Stimulated activated CD4-positive, alpha-beta T cell treated with anti-CD3 and anti-CD28 coated beads, Interleukin-12 subunit alpha, Interleukin-12 subunit beta, amount 100 ng/mL, for 48 hours (primary cell): ENCODE data around the gene KLHL6.
"Not testable (repeated sequence)": the region's sequence is repeated elsewhere in the genome, so short reads cannot be mapped to it uniquely, and the experiment has no call there.

ENCODE experiments used
- DNase-seq, 3 donors: peaks; one replicate each; pipeline ENCODE4 v3.0.0-alpha.2; 2020; ENCODE audit warnings: low read depth in 2 of 3, low spot score in 1 of 3

KLHL6 gene

DNA sequence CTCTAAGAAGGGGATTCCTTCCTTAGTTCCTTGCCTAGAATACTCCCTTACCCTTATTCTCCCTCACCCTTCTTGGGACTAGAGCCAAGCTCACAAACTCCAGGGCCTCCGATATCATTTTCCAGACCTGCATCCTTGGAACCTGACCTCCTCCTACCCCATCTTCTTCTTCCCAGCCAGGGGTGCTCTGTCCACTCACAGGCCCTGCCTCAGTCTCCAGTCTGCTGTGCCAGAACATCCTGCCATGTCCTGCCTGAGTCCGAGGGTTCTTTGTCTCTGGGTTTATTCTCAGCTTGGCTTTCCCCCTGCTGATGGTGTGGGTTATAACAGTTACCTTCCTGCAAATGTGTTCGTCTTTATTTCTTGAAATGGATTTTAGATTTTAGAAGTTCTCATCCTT lies 67.2 kb downstream of the KLHL6 start:
- no peak for DNase-seq

DNA sequence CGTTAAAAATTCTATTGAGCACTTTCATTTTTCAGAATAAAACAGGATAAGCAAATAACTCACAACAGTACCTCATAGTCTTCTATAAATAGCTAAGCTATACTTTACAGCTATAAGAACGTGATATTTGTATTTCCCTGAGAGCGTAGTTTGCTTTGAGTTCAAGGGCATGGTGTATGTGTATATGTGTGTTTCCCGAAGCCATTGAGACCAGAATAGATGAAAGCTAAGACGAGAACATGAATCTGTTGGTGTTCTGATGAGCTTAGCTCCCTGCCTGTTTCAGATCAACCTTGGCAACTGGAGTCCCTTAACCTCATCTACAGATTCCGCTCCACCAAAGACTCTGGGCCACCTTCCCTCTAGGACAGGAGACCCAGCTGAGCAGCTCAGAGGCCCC lies 67.6 kb downstream of the KLHL6 start:
- DNase-seq, result no peak

DNA sequence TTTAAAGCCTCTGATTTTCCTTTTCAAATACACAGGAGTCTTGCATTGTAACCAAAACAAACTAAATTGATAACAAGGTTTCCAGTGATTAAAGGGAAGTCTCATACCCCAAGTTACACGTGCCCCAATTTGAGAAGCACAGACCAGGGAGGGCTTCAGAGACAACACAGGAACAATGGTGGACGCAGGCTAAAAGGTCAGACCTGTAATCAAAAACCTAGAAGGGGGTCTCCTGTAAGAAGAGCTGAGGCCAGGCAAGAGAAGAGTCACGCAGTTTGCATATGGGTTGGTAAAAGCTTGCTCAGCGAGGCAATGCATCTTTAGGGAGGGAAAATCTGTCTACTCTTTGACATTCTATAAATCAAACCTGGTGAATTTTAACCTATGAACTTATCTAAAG lies 68.5 kb downstream of the KLHL6 start:
- no peak for DNase-seq

DNA sequence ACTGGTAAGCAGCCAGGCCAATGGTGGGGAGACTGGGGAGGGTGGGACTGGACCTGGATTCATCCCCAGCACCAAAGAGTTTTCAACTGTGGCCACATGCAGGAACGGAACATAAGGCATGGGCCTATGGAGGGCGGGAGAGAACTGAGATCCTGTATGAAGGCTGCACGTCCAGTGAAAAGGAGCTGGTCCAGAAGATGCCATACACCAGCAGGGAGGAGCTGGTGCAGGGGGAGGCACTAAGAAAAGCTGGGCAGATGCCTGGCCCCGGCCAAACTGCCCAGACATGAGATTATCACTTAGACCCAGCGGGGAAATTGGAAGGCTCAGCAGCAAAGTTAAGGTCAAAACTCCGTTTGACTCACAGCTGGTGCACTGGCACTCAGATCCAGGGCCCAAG lies 69.0 kb downstream of the KLHL6 start:
- DNase-seq, result no peak

DNA sequence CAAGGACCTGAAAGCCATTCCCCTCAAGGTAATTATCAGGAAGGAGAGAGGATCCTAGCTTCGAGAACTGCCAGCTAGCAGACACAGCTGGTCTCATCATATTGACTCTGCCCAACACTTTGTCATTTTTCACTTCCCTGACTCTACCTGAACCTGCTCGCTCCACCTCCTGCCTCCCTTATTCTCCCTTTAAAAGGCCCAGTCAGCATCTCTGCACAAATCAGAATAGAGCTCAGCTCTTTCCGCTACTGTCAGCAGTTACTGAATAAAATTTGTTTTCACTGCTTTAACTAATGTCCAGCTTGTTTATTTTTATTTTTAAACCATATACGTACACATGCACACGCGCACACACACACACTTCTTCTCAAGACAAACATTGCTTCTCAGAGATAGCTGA lies 69.9 kb downstream of the KLHL6 start:
- DNase-seq, result no peak

- no peak for DNase-seq
These were observed 70.4 kb downstream of the KLHL6 start for GRCh38 chr3:183485093-183485492.

DNA sequence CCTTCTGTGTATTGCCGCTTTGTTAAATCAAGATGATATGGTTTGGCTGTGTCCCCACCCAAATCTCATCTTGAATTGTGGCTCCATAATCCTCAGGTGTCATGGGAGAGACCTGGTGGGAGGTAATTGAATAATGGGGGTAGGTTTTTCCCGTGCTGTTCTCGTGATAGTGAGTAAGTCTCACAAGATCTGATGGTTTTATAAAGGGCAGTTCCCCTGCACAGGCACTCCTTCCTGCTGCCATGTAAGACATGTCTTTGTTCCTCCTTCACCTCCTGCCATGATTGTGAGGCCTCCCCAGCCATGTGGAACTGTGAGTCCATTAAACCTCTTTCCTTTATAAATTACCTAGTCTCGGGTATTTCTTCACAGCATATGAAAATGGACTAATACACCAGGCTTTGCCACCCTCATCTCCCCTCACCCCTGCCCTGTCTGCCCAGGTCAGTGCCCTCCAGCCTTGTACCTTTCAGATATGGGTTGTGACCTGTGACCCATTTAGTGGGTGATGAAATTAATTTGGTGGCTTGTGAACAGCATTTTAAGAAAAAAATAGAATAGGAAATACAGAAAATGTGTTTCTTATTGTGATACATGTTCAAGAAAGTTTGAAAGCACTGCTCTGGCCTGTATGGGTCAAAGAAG lies 71.0 kb downstream of the KLHL6 start:
- no peak for DNase-seq

GRCh38 chr3:183481582-183481981 lies 73.9 kb downstream of the KLHL6 start:
- DNase-seq, result no peak

- no peak for DNase-seq
These were observed 77.0 kb downstream of the KLHL6 start for GRCh38 chr3:183478501-183478900.

DNA sequence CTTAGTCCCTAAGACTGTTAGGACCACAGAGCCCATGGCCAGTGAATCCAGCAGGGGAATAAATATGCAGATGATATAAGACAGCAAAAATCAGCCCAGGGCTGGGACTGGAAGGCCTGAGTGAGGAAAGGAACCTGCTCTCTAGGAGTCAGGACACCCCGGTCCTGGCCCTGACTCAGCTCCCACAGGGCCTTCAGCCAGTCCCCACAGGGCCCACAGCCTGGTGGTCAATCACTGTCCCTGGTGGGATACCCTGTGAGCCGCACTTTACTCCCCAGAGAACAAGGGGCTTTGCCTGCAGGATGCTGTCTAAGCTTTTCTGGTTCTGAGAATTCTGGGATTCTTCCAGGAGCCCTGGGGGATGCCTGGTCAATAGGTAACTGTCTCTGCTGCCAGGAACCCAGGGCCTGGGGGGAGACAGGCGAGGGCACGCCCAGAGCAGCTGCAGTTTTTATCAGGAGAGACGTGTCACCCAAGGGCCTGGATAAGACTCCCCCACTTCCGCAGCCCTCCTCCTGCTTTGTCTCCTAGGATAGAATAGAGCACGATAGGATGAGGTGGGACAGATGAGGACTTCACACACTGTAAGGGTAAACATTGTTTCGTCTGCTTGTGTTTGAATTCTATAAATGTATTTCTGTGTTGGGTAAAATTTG lies 77.6 kb downstream of the KLHL6 start:
- no peak for DNase-seq

GRCh38 chr3:183475764-183476162 lies 79.7 kb downstream of the KLHL6 start:
- not testable (repeated sequence) for DNase-seq

GRCh38 chr3:183475016-183475763 lies 80.3 kb downstream of the KLHL6 start:
- no peak for DNase-seq

DNA sequence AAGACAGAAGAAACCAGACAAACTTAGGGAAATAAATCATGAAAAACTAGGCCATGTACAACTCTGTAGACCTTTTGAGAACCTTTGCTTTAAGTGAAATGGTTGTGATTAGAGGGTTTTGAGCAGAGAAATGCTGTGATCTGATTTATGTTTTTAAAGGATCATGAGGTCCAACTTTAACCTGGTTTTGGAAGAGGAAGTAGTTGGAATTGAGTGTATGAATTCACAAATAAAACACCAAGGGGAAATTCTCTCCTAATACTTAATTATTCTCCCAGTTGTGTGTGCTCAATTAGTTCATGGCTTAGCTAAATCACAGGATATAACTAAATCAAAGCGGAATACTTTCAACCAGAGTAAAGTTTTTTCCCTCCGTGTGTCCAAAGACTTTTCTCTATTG lies 81.5 kb downstream of the KLHL6 start:
- DNase-seq, result no peak

- no peak for DNase-seq
These were observed 83.4 kb downstream of the KLHL6 start for GRCh38 chr3:183472155-183472554.

DNA sequence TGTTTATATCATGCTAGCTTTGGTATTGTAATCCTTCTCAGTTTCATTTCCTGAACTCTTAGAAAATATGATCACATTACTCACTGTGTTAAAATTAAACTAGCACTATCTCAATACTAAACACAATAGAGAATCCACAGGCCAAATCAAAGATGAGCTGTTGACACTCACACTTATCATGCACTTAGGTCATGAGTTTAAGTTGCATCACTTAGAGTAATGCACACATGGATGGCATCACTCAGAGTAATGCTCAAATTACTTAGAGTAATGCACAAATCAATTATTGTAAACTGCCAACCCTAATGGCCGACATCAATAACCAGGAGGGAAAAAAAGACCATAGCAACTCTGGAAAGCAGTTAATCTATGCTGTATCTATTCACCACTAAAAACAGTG lies 87.1 kb downstream of the KLHL6 start:
- no peak for DNase-seq

- no peak for DNase-seq
These were observed 88.9 kb downstream of the KLHL6 start for GRCh38 chr3:183466575-183466974.

DNA sequence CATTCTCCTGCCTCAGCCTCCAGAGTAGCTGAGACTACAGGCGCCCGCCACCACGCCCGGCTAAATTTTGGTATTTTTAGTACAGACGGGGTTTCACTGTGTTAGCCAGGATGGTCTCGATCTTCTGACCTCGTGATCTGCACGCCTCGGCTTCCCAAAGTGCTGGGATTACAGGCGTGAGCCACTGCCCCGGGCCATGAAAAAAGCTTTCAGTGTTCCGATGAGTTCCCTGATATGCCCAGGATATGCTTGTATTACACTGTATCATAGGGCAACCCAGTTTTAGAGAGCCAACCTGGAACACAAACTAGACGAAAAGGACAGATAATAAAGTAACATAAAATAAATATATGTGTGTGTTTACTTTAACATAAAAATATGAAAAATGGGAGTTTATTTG lies 89.8 kb downstream of the KLHL6 start:
- not testable (repeated sequence) for DNase-seq

- DNase-seq, result no peak
These were observed 91.0 kb downstream of the KLHL6 start for GRCh38 chr3:183464480-183464879.

DNA sequence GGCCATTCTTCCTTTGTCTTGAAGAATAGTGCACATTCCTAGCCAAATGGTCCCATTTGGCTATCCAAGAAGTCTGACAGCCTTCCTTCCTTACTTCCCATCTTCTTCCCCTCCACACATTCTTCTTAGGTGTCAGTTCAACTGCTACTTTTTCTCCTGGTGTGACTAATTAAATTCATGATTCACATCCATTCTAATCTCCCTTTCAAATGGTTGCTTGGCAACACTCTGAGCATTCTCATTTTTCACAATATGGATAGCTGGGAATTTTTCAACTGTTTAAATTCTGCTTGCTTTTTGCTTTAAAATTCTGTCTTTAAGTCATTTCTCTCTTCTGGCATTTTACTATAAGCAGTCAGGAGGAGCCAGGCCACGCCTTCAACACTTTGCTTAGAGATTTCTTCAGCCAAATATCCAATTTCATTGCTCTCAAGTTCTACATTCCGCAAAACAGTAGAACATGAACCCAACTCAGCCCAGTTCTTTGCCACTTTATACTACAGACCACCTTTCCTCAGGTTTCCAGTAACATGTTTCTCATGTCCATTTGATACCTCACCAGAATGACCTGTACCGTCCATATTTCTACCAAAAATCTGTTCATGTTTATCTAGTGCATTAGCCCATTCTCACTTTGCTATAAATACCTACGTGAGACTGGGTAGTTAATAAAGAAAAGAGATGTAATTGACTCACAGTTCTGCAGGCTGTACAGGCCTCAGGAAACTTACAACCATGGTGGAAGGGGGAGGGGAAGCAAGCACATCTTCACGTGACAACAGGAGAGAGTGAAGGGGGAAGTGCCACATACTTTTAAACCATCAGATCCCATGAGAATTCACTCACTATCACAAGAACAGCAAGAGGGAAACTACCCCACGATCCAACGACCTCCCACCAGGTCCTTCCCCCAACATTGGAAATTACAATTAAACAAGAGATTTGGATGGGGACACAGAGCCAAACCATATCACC lies 95.1 kb downstream of the KLHL6 start:
- DNase-seq, result no peak

DNA sequence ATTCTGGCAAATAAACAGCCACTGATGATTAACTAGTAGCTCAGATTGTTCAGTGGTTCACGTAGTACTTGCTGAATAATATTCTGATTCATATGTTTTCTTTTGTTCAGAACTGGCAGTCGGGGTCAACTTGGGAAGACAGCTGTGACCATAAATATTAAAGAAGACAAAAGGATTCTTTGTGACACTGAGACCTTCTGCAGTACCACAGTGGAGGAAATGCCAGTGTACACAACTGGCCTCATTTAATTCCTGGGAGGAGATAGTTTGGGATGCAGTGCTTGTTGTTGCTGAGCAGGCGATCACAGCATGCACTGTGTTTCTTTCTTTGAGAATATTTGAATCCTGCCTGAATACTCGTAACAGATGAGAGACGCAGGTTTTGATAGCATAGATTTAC lies 100.4 kb downstream of the KLHL6 start:
- no peak for DNase-seq

- no peak for DNase-seq
These were observed 101.4 kb downstream of the KLHL6 start for GRCh38 chr3:183454064-183454463.
